Measurements from ENCODE around the gene RASIP1.

RASIP1 gene

GRCh38 chr19:48671446-48671995, 68.9 kb downstream of the RASIP1 start:
- no peak for TF ChIP-seq ZNF274 (IDR thresholded peaks at IDR 0.05; ENCODE audit: low read depth, low read length)
- H3K4me3 ChIP-seq (ENCODE audit: low read length), result no peak overlapping the region

GRCh38 chr19:48670699-48671445, 69.5 kb downstream of the RASIP1 start:
- TF ChIP-seq ZNF274 (IDR thresholded peaks at IDR 0.05; ENCODE audit: low read depth, low read length), result no peak
- H3K4me3 ChIP-seq (ENCODE audit: low read length), result no peak overlapping the region

All from GM08714 (cell line).